Left ventricle myocardium inferior (tissue), 1 donor: Measurements from ENCODE around the gene NPAS2. TPM values are rescaled to one million over a fixed set of nuclear protein-coding genes. Genes with fewer than 3 reads are reported as not detected.
A peak's percentile ranks its signal among the peaks of the same experiment; 100 is the strongest.

Experiments used
- DNase-seq: peaks from one replicate; pipeline ENCODE4 v3.0.0-alpha.2; 2020
- H3K27ac ChIP-seq: fragments of 200-600 bp; replicated peaks from 2 replicates; pipeline ENCODE4 v1.8.0; 2021
- H3K27me3 ChIP-seq: fragments of 200-600 bp; 2 replicates; pipeline ENCODE4 v1.8.0; 2021; ENCODE audit warnings: low read depth
- H3K36me3 ChIP-seq: fragments of 200-600 bp; 2 replicates; pipeline ENCODE4 v1.8.0; 2021
- H3K4me1 ChIP-seq: fragments of 200-600 bp; 2 replicates; pipeline ENCODE4 v1.8.0; 2021
- H3K4me3 ChIP-seq: fragments of 200-600 bp; 2 replicates; pipeline ENCODE4 v1.8.0; 2021; ENCODE audit warnings: mild to moderate bottlenecking, moderate library complexity
- H3K9me3 ChIP-seq: fragments of 200-600 bp; replicated peaks from 2 replicates; pipeline ENCODE4 v1.8.0; 2021
- intact Hi-C: fragments of 100-400 bp; cut with micrococcal nuclease; formaldehyde crosslinking; loops from one replicate; pipeline ENCODE4 v1.11.0; 2022
- total RNA-seq: library from RNA; stranded (reverse); fragmentation: NEBNext Ultra II Directional; extraction: Animal tissue kit (Norgen Biotek cat#: 25700); gene quantifications from one replicate; pipeline ENCODE4 v1.2.1, GENCODE V29; 2021
- TF ChIP-seq, protein P1 (sequence below): fragments of 200-600 bp; IDR thresholded peaks from 2 replicates; pipeline ENCODE4 v1.8.0; 2021; ENCODE audit warnings: antibody characterized with exemption, mild to moderate bottlenecking, borderline replicate concordance
- donor health status: DM: no; HTN: yes; CAD: no; lungs with severe emphysema.

Gene NPAS2
- total RNA-seq, 1 donor from 2014 or later: 51.0 TPM

DNA sequence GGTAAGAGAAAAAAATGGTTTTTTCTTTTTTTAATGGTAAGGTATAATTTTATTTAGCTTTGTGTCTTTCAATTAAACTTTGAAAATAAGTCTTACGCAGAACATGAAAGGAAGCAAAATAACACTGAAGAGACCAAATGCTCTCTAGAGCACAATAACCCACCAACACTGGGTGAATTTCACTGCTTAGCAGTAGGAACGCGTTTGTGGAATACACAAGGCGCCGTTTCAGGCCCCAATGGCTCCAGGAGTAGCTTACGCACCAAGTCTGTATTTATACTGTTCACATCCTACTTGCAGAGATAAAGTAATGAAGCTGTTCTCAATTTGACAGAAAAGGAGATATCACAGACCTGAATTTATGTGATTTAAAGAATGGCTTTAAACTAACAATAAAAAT, 205.6 kb downstream of the NPAS2 start:
- H3K4me3 ChIP-seq: no peak overlapping the region
- peaks cover under 1% of the 10 kb centered on the region for H3K4me1 ChIP-seq
- H3K9me3 ChIP-seq: no peaks in the 10 kb centered on the region
- no peaks in the 10 kb centered on the region for H3K27me3 ChIP-seq
- intact Hi-C loops: no loop called here
- no peak for DNase-seq
- peaks cover 91% of the 10 kb centered on the region for H3K36me3 ChIP-seq
- TF ChIP-seq, protein P1, sequence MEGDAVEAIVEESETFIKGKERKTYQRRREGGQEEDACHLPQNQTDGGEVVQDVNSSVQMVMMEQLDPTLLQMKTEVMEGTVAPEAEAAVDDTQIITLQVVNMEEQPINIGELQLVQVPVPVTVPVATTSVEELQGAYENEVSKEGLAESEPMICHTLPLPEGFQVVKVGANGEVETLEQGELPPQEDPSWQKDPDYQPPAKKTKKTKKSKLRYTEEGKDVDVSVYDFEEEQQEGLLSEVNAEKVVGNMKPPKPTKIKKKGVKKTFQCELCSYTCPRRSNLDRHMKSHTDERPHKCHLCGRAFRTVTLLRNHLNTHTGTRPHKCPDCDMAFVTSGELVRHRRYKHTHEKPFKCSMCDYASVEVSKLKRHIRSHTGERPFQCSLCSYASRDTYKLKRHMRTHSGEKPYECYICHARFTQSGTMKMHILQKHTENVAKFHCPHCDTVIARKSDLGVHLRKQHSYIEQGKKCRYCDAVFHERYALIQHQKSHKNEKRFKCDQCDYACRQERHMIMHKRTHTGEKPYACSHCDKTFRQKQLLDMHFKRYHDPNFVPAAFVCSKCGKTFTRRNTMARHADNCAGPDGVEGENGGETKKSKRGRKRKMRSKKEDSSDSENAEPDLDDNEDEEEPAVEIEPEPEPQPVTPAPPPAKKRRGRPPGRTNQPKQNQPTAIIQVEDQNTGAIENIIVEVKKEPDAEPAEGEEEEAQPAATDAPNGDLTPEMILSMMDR: no peak
- no peak overlapping the region for H3K27ac ChIP-seq

DNA sequence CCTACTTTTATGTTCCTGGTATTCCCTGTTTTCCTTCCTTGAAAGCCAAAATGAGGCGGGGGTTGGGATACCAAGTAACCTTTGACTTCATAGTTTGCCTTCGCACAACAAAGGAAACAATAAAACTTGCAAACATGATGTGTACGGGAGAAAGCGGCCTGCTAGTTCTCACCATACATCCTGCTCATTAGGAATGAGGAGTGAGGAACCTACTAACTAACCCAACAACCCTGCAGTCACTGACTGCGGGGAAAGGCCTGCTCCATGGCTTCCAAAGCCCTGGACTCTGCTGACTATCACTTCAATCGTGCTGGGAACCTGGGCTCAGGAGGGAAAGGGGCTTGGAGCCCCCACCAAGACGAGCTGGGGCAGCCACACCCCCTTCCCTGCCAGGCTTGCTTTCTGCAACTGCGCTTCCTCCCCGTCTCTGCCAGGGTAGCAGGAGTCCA, 206.3 kb downstream of the NPAS2 start:
- H3K27me3 ChIP-seq: no peaks in the 10 kb centered on the region
- no peak for DNase-seq
- intact Hi-C loops: no loop called here

DNA sequence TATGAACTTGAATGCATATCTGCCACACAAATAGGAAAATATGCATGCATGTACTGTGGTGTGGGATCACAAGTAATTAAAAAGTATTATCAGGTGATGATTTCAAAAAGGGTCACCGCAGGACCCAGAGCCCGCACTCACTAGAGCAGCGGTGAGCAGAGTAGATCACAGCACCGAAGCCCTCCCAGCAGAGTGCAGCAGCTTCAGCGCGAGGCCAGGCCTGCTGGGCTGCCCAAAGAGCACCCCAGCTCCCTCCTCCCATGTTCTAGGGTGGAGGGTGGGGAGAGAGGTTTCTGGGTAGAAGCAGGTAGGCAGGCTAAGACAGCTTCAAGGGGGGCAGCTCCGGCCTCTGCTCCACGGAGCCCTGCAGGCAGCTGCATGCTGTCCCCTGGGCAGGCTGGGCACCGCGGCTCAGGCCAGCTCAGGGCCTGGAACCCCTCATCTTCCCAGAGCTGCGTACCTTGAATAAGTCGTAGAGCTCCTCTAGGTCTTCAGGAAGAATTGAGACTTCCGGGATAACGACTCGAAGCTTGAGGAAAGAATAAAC, 207.1 kb downstream of the NPAS2 start:
- H3K27me3 ChIP-seq: no peaks in the 10 kb centered on the region
- peaks cover 14% of the 10 kb centered on the region for H3K4me1 ChIP-seq
- H3K27ac ChIP-seq: no peak overlapping the region
- TF ChIP-seq, protein P1: no peak
- intact Hi-C loops: no loop called here
- H3K4me3 ChIP-seq: no peak overlapping the region
- no peaks in the 10 kb centered on the region for H3K9me3 ChIP-seq
- H3K36me3 ChIP-seq: peaks cover 87% of the 10 kb centered on the region
- no peak for DNase-seq

More for the DNA sequence above, 206.3 kb downstream of the NPAS2 start:
- TF ChIP-seq, protein P1: no peak
- peaks cover 90% of the 10 kb centered on the region for H3K36me3 ChIP-seq
- no peak overlapping the region for H3K4me3 ChIP-seq
- H3K4me1 ChIP-seq: peaks cover 7% of the 10 kb centered on the region
- H3K27ac ChIP-seq: no peak overlapping the region
- H3K9me3 ChIP-seq: no peaks in the 10 kb centered on the region

DNA sequence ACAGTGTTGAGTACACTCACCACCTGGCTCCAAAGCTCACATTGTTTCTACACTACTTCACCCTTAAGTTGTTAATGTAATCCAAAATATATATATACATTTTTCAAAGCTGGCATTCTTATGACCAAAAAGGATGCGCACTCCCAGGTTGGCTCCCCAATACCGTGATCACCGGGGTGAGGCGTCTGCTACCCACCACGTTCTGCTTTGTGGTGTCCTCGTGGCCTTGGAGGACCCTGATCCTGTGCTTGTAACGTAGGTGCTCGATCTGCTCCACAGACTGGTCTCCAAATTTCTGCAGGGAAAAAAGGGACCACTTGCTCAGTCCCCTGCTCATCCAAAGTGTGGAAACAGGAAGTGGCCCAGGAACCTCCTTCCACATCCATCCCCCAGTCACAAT, 207.9 kb downstream of the NPAS2 start:
- Histone ChIP-seq H3K4me3 (no peak overlapping the region), H3K27me3 (no peaks in the 10 kb centered on the region), H3K36me3 (peaks cover 92% of the 10 kb centered on the region), H3K4me1 (peaks cover 14% of the 10 kb centered on the region), H3K9me3 (no peaks in the 10 kb centered on the region), H3K27ac (no peak overlapping the region)
- intact Hi-C loops: no loop called here
- no peak for DNase-seq
- TF ChIP-seq, protein P1: no peak

DNA sequence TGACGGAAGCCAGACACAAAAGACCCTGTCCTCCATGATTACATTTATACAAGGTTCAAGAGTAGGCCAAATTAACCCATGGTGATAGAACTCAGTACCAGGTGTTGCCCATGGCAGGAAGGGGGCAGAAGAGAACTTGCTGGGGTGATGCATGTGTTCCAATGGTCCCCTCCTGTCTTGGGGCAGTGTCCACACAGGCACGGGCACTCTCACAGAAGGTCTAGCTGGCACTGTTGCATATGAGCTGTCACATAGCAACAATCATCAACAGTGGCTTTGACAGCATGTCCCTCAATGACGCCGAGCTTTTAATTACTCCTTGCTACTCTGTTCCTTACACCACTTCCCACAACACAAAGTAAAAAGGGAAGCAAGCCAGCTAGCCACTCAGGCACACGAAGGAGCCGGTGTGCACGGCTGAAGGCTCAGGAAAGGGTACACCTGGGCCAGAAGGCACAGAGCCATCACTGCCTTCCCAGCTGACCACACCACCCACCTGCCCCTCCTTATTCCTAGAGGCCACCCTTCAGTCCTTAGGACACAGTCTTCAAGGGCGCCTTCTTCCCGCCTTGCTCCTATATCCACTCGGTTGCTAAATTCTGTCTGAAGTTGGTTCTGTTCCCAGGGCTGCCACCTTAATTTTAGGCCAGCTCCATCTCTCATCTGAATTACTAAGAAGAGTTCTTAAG, 211.1 kb downstream of the NPAS2 start:
- Histone ChIP-seq H3K27ac (peak overlapping the region; percentile 66), H3K9me3 (no peaks in the 10 kb centered on the region), H3K4me1 (peaks cover 14% of the 10 kb centered on the region), H3K27me3 (no peaks in the 10 kb centered on the region), H3K36me3 (peaks cover 95% of the 10 kb centered on the region), H3K4me3 (no peak overlapping the region)
- no peak for DNase-seq
- intact Hi-C loops: no loop called here
- TF ChIP-seq, protein P1: peak; percentile 46
